HepG2 (cell line): ENCODE results near the gene KRT2.

Experiments used
- BHLHE40 ChIP-seq: IDR thresholded peaks from 2 replicates; pipeline ENCODE4 v1.6.1; 2011; ENCODE audit warnings: low read length, improper control_type of control experiment
- CHD4 ChIP-seq: fragments of 200-600 bp; sonication (generic); IDR thresholded peaks from 2 replicates; pipeline ENCODE4 v1.7.0; 2017; ENCODE audit warnings: mild to moderate bottlenecking, low read length, borderline replicate concordance
- MAFK ChIP-seq, 2 experiments: IDR thresholded peaks in 1 of 2; conservative IDR thresholded peaks in 1 of 2; 2 replicates each; pipeline ENCODE4 v1.6.1; 2011; ENCODE audit warnings: improper control_type of control experiment in 2 of 2, low read length in 2 of 2
- RFX1 ChIP-seq: fragments of 450-650 bp; IDR thresholded peaks from 2 replicates; pipeline ENCODE4 v1.6.1; 2017
- SNRNP70 ChIP-seq: fragments of 200-400 bp; formaldehyde crosslinking; IDR thresholded peaks from 2 replicates; pipeline ENCODE4 v1.6.1; 2017; ENCODE audit warnings: mild to moderate bottlenecking, low read depth, low read length, moderate library complexity
- ZNF138 ChIP-seq: sonication (generic); formaldehyde crosslinking; IDR thresholded peaks from 2 replicates; pipeline ENCODE4 v1.5.0; 2020; ENCODE audit warnings: mild to moderate bottlenecking, low read depth, missing genetic modification reagents
- ZNF329 ChIP-seq: sonication (generic); formaldehyde crosslinking; IDR thresholded peaks from 2 replicates; pipeline ENCODE4 v1.9.0; 2021; ENCODE audit warnings: low read depth, mild to moderate bottlenecking, missing genetic modification reagents
- ZNF331 ChIP-seq: sonication (generic); formaldehyde crosslinking; IDR thresholded peaks from 2 replicates; pipeline ENCODE4 v1.4.0; 2020; ENCODE audit warnings: missing genetic modification reagents
- ZZZ3 ChIP-seq: sonication (generic); formaldehyde crosslinking; IDR thresholded peaks from 2 replicates; pipeline ENCODE4 v1.4.0; 2020; ENCODE audit warnings: missing genetic modification reagents, mild to moderate bottlenecking, borderline replicate concordance
- TF ChIP-seq, protein P1 (sequence below): sonication (generic); formaldehyde crosslinking; IDR thresholded peaks from 2 replicates; pipeline ENCODE4 v1.5.0; 2020; ENCODE audit warnings: mild to moderate bottlenecking, missing genetic modification reagents, moderate library complexity
- TF ChIP-seq, protein P2 (sequence below), 2 experiments: sonication (generic) in 1 of 2; formaldehyde crosslinking in 1 of 2; IDR thresholded peaks; 2 replicates each; pipeline versions ENCODE4 v1.5.1 to v1.6.1; 2011 to 2020; ENCODE audit warnings: borderline replicate concordance in 1 of 2, low read depth in 1 of 2, low read length in 1 of 2, mild to moderate bottlenecking in 1 of 2, missing genetic modification reagents in 1 of 2, moderate library complexity in 1 of 2
- TF ChIP-seq, protein P3 (sequence below): sonication (generic); formaldehyde crosslinking; IDR thresholded peaks from 2 replicates; pipeline ENCODE4 v1.8.0; 2022; ENCODE audit warnings: missing genetic modification reagents, mild to moderate bottlenecking, inconsistent platforms, borderline replicate concordance
- TF ChIP-seq, protein P4 (sequence below), 2 experiments: sonication (generic) in 1 of 2; formaldehyde crosslinking in 1 of 2; IDR thresholded peaks; 2 replicates each; pipeline versions ENCODE4 v1.4.0 to v1.6.1; 2018 to 2020; ENCODE audit warnings: missing genetic modification reagents in 2 of 2, borderline replicate concordance in 1 of 2, low read depth in 1 of 2, mild to moderate bottlenecking in 1 of 2, missing biosample characterization in 1 of 2

DNA sequence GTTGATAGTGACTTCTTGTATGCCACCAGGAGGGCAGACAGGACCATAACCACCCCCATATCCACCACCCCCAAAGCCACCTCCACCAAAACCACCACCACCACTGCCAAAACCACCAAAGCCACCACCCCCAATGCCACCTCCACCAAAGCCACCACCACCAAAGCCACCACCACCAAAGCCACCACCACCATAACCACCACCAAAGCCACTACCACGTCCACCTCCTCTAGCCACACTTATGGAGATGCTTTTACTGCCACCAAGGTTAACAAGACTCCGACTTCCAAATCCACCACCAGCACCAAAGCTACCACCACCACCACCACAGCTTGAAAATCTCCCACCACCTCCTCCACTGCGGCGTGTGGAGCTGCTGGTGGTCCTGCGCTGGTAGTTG lies 27.9 kb upstream of the KRT2 start:
- TF ChIP-seq ZNF331 (CRISPR knock-in tag) (no peak), CHD4 (no peak), ZZZ3 (CRISPR knock-in tag) (no peak), BHLHE40 (no peak), ZNF138 (CRISPR knock-in tag) (no peak), SNRNP70 (no peak), ZNF329 (no peak), RFX1 (no peak), MAFK (conservative IDR thresholded peaks at IDR 0.05 in 1 of 2, IDR thresholded peaks at IDR 0.05 in 1 of 2; ENCODE audit: low read length in 2 of 2) (no peak)
- TF ChIP-seq, protein P1, sequence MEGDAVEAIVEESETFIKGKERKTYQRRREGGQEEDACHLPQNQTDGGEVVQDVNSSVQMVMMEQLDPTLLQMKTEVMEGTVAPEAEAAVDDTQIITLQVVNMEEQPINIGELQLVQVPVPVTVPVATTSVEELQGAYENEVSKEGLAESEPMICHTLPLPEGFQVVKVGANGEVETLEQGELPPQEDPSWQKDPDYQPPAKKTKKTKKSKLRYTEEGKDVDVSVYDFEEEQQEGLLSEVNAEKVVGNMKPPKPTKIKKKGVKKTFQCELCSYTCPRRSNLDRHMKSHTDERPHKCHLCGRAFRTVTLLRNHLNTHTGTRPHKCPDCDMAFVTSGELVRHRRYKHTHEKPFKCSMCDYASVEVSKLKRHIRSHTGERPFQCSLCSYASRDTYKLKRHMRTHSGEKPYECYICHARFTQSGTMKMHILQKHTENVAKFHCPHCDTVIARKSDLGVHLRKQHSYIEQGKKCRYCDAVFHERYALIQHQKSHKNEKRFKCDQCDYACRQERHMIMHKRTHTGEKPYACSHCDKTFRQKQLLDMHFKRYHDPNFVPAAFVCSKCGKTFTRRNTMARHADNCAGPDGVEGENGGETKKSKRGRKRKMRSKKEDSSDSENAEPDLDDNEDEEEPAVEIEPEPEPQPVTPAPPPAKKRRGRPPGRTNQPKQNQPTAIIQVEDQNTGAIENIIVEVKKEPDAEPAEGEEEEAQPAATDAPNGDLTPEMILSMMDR (CRISPR knock-in tag) = no peak
- TF ChIP-seq, protein P2, sequence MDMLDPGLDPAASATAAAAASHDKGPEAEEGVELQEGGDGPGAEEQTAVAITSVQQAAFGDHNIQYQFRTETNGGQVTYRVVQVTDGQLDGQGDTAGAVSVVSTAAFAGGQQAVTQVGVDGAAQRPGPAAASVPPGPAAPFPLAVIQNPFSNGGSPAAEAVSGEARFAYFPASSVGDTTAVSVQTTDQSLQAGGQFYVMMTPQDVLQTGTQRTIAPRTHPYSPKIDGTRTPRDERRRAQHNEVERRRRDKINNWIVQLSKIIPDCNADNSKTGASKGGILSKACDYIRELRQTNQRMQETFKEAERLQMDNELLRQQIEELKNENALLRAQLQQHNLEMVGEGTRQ (IDR thresholded peaks at IDR 0.05; ENCODE audit: low read depth, low read length) = no peak
- TF ChIP-seq, protein P2 (CRISPR knock-in tag; IDR thresholded peaks at IDR 0.05; ENCODE audit: borderline replicate concordance) = no peak
- TF ChIP-seq, protein P3, sequence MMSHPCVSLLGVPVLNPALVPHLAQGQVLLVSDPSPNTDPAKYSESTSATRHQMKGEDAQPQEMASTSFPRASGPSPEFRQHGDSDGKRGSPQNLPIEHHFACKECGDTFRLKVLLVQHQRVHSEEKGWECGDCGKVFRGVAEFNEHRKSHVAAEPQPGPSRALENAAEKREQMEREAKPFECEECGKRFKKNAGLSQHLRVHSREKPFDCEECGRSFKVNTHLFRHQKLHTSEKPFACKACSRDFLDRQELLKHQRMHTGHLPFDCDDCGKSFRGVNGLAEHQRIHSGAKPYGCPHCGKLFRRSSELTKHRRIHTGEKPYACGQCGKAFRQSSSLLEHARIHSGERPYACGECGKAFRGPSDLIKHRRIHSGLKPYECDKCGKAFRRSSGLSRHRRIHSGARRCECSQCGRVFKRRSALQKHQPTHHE (CRISPR knock-in tag) = no peak
- TF ChIP-seq, protein P4, sequence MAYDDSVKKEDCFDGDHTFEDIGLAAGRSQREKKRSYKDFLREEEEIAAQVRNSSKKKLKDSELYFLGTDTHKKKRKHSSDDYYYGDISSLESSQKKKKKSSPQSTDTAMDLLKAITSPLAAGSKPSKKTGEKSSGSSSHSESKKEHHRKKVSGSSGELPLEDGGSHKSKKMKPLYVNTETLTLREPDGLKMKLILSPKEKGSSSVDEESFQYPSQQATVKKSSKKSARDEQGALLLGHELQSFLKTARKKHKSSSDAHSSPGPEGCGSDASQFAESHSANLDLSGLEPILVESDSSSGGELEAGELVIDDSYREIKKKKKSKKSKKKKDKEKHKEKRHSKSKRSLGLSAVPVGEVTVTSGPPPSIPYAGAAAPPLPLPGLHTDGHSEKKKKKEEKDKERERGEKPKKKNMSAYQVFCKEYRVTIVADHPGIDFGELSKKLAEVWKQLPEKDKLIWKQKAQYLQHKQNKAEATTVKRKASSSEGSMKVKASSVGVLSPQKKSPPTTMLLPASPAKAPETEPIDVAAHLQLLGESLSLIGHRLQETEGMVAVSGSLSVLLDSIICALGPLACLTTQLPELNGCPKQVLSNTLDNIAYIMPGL (CRISPR knock-in tag; IDR thresholded peaks at IDR 0.05; ENCODE audit: borderline replicate concordance in 1 of 2, low read depth in 1 of 2) = no peak
